ENCODE measurements around the gene RNF213. TPM values are rescaled to one million over a fixed set of nuclear protein-coding genes. Genes with fewer than 3 reads are reported as not detected.
"Not testable (repeated sequence)": the region's sequence is repeated elsewhere in the genome, so short reads cannot be mapped to it uniquely, and the experiment has no call there.

RNF213 gene
- total RNA-seq, 1 donor, result 134 TPM

DNA sequence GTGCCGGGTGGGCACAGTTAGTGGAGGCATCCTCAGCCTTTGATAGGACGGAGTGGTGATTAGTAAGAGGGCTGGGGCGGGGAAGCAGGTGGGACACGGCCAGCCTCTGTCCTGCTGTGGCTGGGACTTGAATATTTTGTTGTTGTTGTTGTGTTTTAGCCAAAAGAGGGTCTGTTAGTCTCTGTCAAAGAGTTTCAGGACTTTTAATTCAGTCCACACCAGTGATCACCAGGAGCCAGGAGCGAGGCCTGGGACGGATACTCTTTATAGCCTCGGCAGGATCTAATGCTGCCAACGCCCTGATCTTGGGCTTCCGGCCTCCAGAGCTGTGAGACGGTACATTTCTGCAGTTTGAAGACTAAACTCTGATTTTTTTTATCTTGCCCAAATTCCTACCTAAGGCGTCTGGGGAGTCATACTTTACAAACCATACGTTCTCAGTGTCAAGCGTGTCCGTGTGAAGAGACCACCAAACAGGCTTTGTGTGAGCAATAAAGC is 2.9 kb upstream of the RNF213 start:
- peaks cover 19% of the 10 kb centered on the region for H3K79me2 ChIP-seq (ENCODE audit: insufficient read depth, low read length)
- H3K4me2 ChIP-seq (ENCODE audit: insufficient read depth, low read length), result no peak overlapping the region
- H3K4me3 ChIP-seq (ENCODE audit: insufficient read depth, low read length), result no peak overlapping the region
- H3K36me3 ChIP-seq (ENCODE audit: insufficient read depth, low read length), result no peaks in the 10 kb centered on the region
- TF ChIP-seq, protein P1, sequence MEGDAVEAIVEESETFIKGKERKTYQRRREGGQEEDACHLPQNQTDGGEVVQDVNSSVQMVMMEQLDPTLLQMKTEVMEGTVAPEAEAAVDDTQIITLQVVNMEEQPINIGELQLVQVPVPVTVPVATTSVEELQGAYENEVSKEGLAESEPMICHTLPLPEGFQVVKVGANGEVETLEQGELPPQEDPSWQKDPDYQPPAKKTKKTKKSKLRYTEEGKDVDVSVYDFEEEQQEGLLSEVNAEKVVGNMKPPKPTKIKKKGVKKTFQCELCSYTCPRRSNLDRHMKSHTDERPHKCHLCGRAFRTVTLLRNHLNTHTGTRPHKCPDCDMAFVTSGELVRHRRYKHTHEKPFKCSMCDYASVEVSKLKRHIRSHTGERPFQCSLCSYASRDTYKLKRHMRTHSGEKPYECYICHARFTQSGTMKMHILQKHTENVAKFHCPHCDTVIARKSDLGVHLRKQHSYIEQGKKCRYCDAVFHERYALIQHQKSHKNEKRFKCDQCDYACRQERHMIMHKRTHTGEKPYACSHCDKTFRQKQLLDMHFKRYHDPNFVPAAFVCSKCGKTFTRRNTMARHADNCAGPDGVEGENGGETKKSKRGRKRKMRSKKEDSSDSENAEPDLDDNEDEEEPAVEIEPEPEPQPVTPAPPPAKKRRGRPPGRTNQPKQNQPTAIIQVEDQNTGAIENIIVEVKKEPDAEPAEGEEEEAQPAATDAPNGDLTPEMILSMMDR (IDR thresholded peaks at IDR 0.05; ENCODE audit: extremely low read depth, low read depth, low read length), result no peak
- H3K9me3 ChIP-seq (ENCODE audit: low read depth, low read length), result no peaks in the 10 kb centered on the region
- H2AFZ ChIP-seq (ENCODE audit: low read length), result no peak overlapping the region
- H3K4me1 ChIP-seq (ENCODE audit: insufficient read depth, low read length), result peaks cover 34% of the 10 kb centered on the region
- peaks cover 4% of the 10 kb centered on the region for H4K20me1 ChIP-seq (ENCODE audit: insufficient read depth, low read length)
- H3K27me3 ChIP-seq (ENCODE audit: insufficient read depth, low read length), result no peaks in the 10 kb centered on the region
- peak; percentile 58 for DNase-seq (ENCODE audit: insufficient read length, low spot score, missing footprints)
- H3K27ac ChIP-seq (ENCODE audit: low read depth, low read length), result no peak overlapping the region

- H3K27ac ChIP-seq (ENCODE audit: low read depth, low read length); H3K27me3 ChIP-seq (ENCODE audit: insufficient read depth, low read length); H4K20me1 ChIP-seq (ENCODE audit: insufficient read depth, low read length); H3K9me3 ChIP-seq (ENCODE audit: low read depth, low read length); DNase-seq (ENCODE audit: insufficient read length, low spot score, missing footprints); H3K4me2 ChIP-seq (ENCODE audit: insufficient read depth, low read length); H2AFZ ChIP-seq (ENCODE audit: low read length); H3K4me3 ChIP-seq (ENCODE audit: insufficient read depth, low read length); H3K36me3 ChIP-seq (ENCODE audit: insufficient read depth, low read length): not testable (repeated sequence)
- peaks cover 24% of the 10 kb centered on the region for H3K79me2 ChIP-seq (ENCODE audit: insufficient read depth, low read length)
- H3K4me1 ChIP-seq (ENCODE audit: insufficient read depth, low read length), result peaks cover 39% of the 10 kb centered on the region
These were observed 2.4 kb upstream of the RNF213 start for GRCh38 chr17:80258296-80258695.

DNA sequence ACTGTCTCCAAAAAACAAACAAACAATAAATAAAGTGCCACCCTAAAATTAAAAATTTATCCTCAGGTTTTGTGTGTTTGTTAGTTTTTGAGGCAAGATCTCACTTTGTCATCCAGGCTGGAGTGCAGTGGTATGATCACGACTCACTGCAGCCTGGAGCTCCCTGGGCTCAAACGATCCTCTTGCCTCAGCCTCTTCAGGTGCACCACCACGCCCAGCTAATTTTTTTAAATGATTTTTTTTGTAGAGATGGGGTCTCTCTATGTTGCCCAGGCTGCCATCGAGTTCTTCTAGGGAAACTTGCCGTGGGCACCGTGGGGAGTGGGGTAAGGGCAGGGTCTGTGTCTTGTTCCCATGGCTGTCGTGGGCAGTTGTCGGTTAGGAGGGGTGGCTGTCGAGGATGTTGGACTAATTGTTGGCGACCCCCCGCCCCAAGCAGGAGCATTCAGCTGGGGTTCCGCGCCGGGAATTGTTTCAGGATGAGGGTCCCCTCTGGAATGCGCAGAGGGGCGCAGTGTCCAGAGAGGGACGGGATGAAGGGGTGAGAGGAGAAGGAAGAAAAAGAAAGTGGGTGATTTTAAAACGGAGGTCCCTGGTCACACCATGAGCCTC is 1.1 kb upstream of the RNF213 start:
- peaks cover 34% of the 10 kb centered on the region for H3K79me2 ChIP-seq (ENCODE audit: insufficient read depth, low read length)
- H4K20me1 ChIP-seq (ENCODE audit: insufficient read depth, low read length), result peaks cover 4% of the 10 kb centered on the region
- peaks cover 2% of the 10 kb centered on the region for H3K36me3 ChIP-seq (ENCODE audit: insufficient read depth, low read length)
- peak overlapping the region; percentile 74 for H3K4me3 ChIP-seq (ENCODE audit: insufficient read depth, low read length)
- TF ChIP-seq, protein P1 (IDR thresholded peaks at IDR 0.05; ENCODE audit: extremely low read depth, low read depth, low read length), result no peak
- H2AFZ ChIP-seq (ENCODE audit: low read length), result peak overlapping the region; percentile 74
- H3K4me1 ChIP-seq (ENCODE audit: insufficient read depth, low read length), result peaks cover 39% of the 10 kb centered on the region
- peak overlapping the region; percentile 58 for H3K27ac ChIP-seq (ENCODE audit: low read depth, low read length)
- H3K9me3 ChIP-seq (ENCODE audit: low read depth, low read length), result no peaks in the 10 kb centered on the region
- DNase-seq (ENCODE audit: insufficient read length, low spot score, missing footprints), result no peak
- no peaks in the 10 kb centered on the region for H3K27me3 ChIP-seq (ENCODE audit: insufficient read depth, low read length)
- H3K4me2 ChIP-seq (ENCODE audit: insufficient read depth, low read length), result peak overlapping the region; percentile 78

GRCh38 chr17:80260069-80260535 is 550 bp upstream of the RNF213 start:
- no peaks in the 10 kb centered on the region for H3K9me3 ChIP-seq (ENCODE audit: low read depth, low read length)
- H3K27ac ChIP-seq (ENCODE audit: low read depth, low read length), result peak overlapping the region; percentile 58
- H3K4me1 ChIP-seq (ENCODE audit: insufficient read depth, low read length), result peaks cover 33% of the 10 kb centered on the region
- peaks cover 37% of the 10 kb centered on the region for H3K79me2 ChIP-seq (ENCODE audit: insufficient read depth, low read length)
- H2AFZ ChIP-seq (ENCODE audit: low read length), result peak overlapping the region; percentile 74
- TF ChIP-seq, protein P1 (IDR thresholded peaks at IDR 0.05; ENCODE audit: extremely low read depth, low read depth, low read length), result no peak
- DNase-seq (ENCODE audit: insufficient read length, low spot score, missing footprints), result peak; percentile 100
- peaks cover 4% of the 10 kb centered on the region for H3K36me3 ChIP-seq (ENCODE audit: insufficient read depth, low read length)
- H3K4me3 ChIP-seq (ENCODE audit: insufficient read depth, low read length), result peak overlapping the region; percentile 74
- peak overlapping the region; percentile 78 for H3K4me2 ChIP-seq (ENCODE audit: insufficient read depth, low read length)
- H4K20me1 ChIP-seq (ENCODE audit: insufficient read depth, low read length), result peaks cover 4% of the 10 kb centered on the region
- no peaks in the 10 kb centered on the region for H3K27me3 ChIP-seq (ENCODE audit: insufficient read depth, low read length)
